ACC112 (cell line): ENCODE results near the gene OLIG1.
A peak's percentile ranks its signal among the peaks of the same experiment; 100 is the strongest.

ENCODE experiments used
- H2AFZ ChIP-seq: fragments of 200-600 bp; sonication (generic); one replicate; pipeline ENCODE4 v1.6.0; 2017; ENCODE audit warnings: antibody characterized with exemption, low read length; ENCODE audit not compliant: unreplicated experiment
- H3K27ac ChIP-seq: fragments of 200-600 bp; sonication (generic); 2 replicates; pipeline ENCODE4 v1.5.1; 2014; ENCODE audit warnings: low read depth, mild to moderate bottlenecking, antibody characterized with exemption, low read length, moderate library complexity
- H3K27me3 ChIP-seq: fragments of 200-600 bp; sonication (generic); 2 replicates; pipeline ENCODE4 v1.6.1; 2014; ENCODE audit warnings: mild to moderate bottlenecking, antibody characterized with exemption, low read length, moderate library complexity, mixed read lengths; ENCODE audit not compliant: insufficient read depth
- H3K36me3 ChIP-seq: fragments of 200-600 bp; sonication (generic); 2 replicates; pipeline ENCODE4 v1.6.1; 2016; ENCODE audit warnings: mild to moderate bottlenecking, antibody characterized with exemption, low read length, moderate library complexity, mixed read lengths; ENCODE audit not compliant: insufficient read depth
- H3K4me1 ChIP-seq: fragments of 200-600 bp; sonication (generic); one replicate; pipeline ENCODE4 v1.6.1; 2016; ENCODE audit warnings: low read length, mixed read lengths; ENCODE audit not compliant: insufficient read depth, unreplicated experiment, control insufficient read depth
- H3K4me3 ChIP-seq: fragments of 200-600 bp; sonication (generic); 2 replicates; pipeline ENCODE4 v1.5.1; 2014; ENCODE audit warnings: mild to moderate bottlenecking, low read depth, low read length
- H3K79me2 ChIP-seq: fragments of 200-600 bp; sonication (generic); one replicate; pipeline ENCODE4 v1.6.0; 2016; ENCODE audit warnings: low read length; ENCODE audit not compliant: control insufficient read depth, unreplicated experiment, insufficient read depth

Gene OLIG1

GRCh38 chr21:33063375-33063883, 6.5 kb upstream of the OLIG1 start:
- Histone ChIP-seq H3K4me1 (no peaks in the 10 kb centered on the region), H3K4me3 (no peak overlapping the region), H3K79me2 (no peaks in the 10 kb centered on the region), H2AFZ (no peak overlapping the region), H3K27me3 (peaks cover 92% of the 10 kb centered on the region), H3K36me3 (no peaks in the 10 kb centered on the region), H3K27ac (no peak overlapping the region)

GRCh38 chr21:33063907-33064622, 5.9 kb upstream of the OLIG1 start:
- Histone ChIP-seq H3K36me3 (no peaks in the 10 kb centered on the region), H3K27me3 (peaks cover 93% of the 10 kb centered on the region), H3K4me3 (no peak overlapping the region), H3K79me2 (no peaks in the 10 kb centered on the region), H2AFZ (no peak overlapping the region), H3K4me1 (no peaks in the 10 kb centered on the region), H3K27ac (no peak overlapping the region)

- H3K27me3 ChIP-seq, result peaks cover 95% of the 10 kb centered on the region
- no peak overlapping the region for H2AFZ ChIP-seq
- no peak overlapping the region for H3K4me3 ChIP-seq
- no peaks in the 10 kb centered on the region for H3K36me3 ChIP-seq
- H3K4me1 ChIP-seq, result no peaks in the 10 kb centered on the region
- H3K79me2 ChIP-seq, result no peaks in the 10 kb centered on the region
- no peak overlapping the region for H3K27ac ChIP-seq
These were observed 5.1 kb upstream of the OLIG1 start for GRCh38 chr21:33064623-33065390.

- H3K27me3 ChIP-seq, result peaks cover 93% of the 10 kb centered on the region
- no peaks in the 10 kb centered on the region for H3K4me1 ChIP-seq
- H2AFZ ChIP-seq, result no peak overlapping the region
- H3K79me2 ChIP-seq, result no peaks in the 10 kb centered on the region
- H3K36me3 ChIP-seq, result no peaks in the 10 kb centered on the region
- H3K4me3 ChIP-seq, result no peak overlapping the region
- no peak overlapping the region for H3K27ac ChIP-seq
These were observed 2.9 kb upstream of the OLIG1 start for GRCh38 chr21:33067043-33067442.

GRCh38 chr21:33067457-33067856, 2.5 kb upstream of the OLIG1 start:
- Histone ChIP-seq H3K36me3 (no peaks in the 10 kb centered on the region), H3K27me3 (peaks cover 96% of the 10 kb centered on the region), H3K27ac (no peak overlapping the region), H3K79me2 (no peaks in the 10 kb centered on the region), H3K4me3 (no peak overlapping the region), H2AFZ (no peak overlapping the region), H3K4me1 (no peaks in the 10 kb centered on the region)

- Histone ChIP-seq H3K4me3 (no peak overlapping the region), H3K27ac (no peak overlapping the region), H3K79me2 (no peaks in the 10 kb centered on the region), H3K4me1 (no peaks in the 10 kb centered on the region), H3K27me3 (peaks cover 99% of the 10 kb centered on the region), H3K36me3 (no peaks in the 10 kb centered on the region), H2AFZ (no peak overlapping the region)
These were observed 698 bp upstream of the OLIG1 start for GRCh38 chr21:33069243-33069642.

GRCh38 chr21:33069645-33069993, 322 bp upstream of the OLIG1 start:
- H3K27ac ChIP-seq, result no peak overlapping the region
- no peaks in the 10 kb centered on the region for H3K36me3 ChIP-seq
- H3K4me1 ChIP-seq, result no peaks in the 10 kb centered on the region
- peaks cover 99% of the 10 kb centered on the region for H3K27me3 ChIP-seq
- no peak overlapping the region for H3K4me3 ChIP-seq
- no peak overlapping the region for H2AFZ ChIP-seq
- H3K79me2 ChIP-seq, result no peaks in the 10 kb centered on the region

GRCh38 chr21:33070744-33070997, 730 bp downstream of the OLIG1 start:
- Histone ChIP-seq H3K27ac (no peak overlapping the region), H3K4me1 (no peaks in the 10 kb centered on the region), H3K4me3 (no peak overlapping the region), H3K36me3 (no peaks in the 10 kb centered on the region), H2AFZ (no peak overlapping the region), H3K27me3 (peaks cover 99% of the 10 kb centered on the region), H3K79me2 (no peaks in the 10 kb centered on the region)

- Histone ChIP-seq H3K79me2 (no peaks in the 10 kb centered on the region), H3K27me3 (peaks cover 99% of the 10 kb centered on the region), H3K36me3 (no peaks in the 10 kb centered on the region), H3K27ac (no peak overlapping the region), H2AFZ (no peak overlapping the region), H3K4me1 (no peaks in the 10 kb centered on the region), H3K4me3 (peak overlapping the region; percentile 26; the same call in 1 of the 2 replicates)
These were observed 1.2 kb downstream of the OLIG1 start for GRCh38 chr21:33070998-33071769.

GRCh38 chr21:33071770-33072306, 1.9 kb downstream of the OLIG1 start:
- Histone ChIP-seq H3K27me3 (peaks cover 99% of the 10 kb centered on the region), H3K36me3 (no peaks in the 10 kb centered on the region), H3K79me2 (no peaks in the 10 kb centered on the region), H3K27ac (no peak overlapping the region), H2AFZ (no peak overlapping the region), H3K4me3 (peak overlapping the region; percentile 26), H3K4me1 (no peaks in the 10 kb centered on the region)
